AG09309 (cell line): Measurements from ENCODE around the gene TMBIM1.

Experiments
- DNase-seq: peaks from one replicate; pipeline ENCODE4 v3.0.0-alpha.2; 2010; ENCODE audit warnings: low read depth
- H3K4me3 ChIP-seq: 2 replicates; pipeline ENCODE4 v1.5.1; 2011; ENCODE audit warnings: mild to moderate bottlenecking, low read depth, low read length, moderate library complexity; ENCODE audit not compliant: control insufficient read depth
- TF ChIP-seq, protein P1 (sequence below): IDR thresholded peaks from 2 replicates; pipeline ENCODE4 v1.5.1; 2011; ENCODE audit warnings: mild to moderate bottlenecking, low read depth, low read length, inconsistent platforms; ENCODE audit not compliant: insufficient read depth, control insufficient read depth; ENCODE audit errors: missing control alignments

Gene TMBIM1

DNA sequence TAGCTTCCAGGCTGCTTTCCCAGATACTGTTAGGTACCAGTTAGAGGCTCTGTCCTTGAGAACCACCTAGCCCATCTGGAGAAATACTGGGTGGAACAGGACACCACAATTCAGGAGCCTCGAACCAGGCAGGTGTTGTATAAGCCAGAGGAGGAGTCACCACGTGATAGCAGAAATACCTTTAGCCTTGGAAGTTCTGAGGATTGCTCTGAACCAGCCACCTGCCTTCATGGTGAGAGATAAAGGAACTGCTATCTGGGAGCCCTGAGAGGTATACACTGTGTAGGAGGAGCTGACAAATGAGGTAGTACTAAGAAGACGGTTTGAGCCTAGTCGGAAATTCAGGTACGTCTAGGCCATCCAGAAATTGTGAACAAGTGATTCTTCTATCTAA is 39.1 kb downstream of the TMBIM1 start:
- TF ChIP-seq, protein P1, sequence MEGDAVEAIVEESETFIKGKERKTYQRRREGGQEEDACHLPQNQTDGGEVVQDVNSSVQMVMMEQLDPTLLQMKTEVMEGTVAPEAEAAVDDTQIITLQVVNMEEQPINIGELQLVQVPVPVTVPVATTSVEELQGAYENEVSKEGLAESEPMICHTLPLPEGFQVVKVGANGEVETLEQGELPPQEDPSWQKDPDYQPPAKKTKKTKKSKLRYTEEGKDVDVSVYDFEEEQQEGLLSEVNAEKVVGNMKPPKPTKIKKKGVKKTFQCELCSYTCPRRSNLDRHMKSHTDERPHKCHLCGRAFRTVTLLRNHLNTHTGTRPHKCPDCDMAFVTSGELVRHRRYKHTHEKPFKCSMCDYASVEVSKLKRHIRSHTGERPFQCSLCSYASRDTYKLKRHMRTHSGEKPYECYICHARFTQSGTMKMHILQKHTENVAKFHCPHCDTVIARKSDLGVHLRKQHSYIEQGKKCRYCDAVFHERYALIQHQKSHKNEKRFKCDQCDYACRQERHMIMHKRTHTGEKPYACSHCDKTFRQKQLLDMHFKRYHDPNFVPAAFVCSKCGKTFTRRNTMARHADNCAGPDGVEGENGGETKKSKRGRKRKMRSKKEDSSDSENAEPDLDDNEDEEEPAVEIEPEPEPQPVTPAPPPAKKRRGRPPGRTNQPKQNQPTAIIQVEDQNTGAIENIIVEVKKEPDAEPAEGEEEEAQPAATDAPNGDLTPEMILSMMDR: no peak
- DNase-seq: no peak
- no peak overlapping the region for H3K4me3 ChIP-seq

DNA sequence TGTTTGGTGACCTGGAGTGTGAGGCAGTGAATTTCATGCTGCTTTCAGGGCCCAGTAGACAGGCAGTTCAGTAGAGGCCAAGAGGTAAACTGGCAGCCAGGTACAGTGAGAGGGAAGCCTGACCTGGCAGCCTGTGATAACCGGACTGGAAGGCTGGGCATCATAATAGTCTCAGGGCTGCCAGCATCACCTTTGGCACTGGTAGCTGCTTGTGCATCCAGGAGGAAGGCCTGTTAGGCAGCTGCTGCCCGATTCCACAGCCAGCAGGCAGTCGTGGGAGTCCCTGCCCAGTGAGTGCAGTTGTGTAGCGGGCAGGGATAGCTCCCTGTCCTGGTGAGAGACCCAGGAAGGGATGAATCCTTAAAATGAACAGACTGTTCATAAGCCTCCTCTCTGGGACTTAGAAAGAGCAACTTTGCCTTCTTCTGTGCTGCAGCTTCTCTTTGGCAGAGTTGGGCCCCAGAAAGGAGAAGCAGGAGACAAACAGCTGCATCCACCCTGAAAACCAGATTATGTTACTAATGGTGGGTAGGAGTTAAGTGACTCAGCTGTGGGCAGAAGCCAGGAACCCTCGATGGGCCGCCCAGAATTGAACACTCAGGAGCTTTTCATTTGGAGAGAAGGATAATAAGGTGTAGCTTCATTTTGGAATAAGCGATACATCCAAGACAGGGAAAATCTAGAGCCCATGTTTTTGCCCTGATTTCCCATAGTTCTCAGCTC is 39.6 kb downstream of the TMBIM1 start:
- TF ChIP-seq, protein P1: no peak
- no peak overlapping the region for H3K4me3 ChIP-seq
- DNase-seq: no peak

DNA sequence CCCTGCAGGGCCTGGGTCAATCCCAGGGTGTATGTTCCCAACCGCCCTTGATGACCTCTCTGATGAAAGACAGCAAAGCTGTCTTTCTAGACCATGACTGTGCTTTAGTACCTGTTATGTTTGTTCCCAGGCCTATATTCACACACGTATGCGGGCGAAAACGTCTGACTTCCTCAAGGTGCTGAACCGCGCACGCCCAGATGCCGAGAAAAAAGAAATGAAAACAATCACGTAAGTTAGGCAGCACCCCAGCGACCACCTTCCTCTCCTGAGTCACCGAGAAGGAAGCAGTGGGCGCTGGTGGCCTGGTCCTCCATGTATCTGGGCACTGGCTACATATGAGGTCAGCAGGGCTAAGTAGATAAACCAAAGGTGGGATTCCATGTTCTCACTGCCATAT is 42.6 kb downstream of the TMBIM1 start:
- TF ChIP-seq, protein P1: no peak
- no peak overlapping the region for H3K4me3 ChIP-seq
- no peak for DNase-seq

DNA sequence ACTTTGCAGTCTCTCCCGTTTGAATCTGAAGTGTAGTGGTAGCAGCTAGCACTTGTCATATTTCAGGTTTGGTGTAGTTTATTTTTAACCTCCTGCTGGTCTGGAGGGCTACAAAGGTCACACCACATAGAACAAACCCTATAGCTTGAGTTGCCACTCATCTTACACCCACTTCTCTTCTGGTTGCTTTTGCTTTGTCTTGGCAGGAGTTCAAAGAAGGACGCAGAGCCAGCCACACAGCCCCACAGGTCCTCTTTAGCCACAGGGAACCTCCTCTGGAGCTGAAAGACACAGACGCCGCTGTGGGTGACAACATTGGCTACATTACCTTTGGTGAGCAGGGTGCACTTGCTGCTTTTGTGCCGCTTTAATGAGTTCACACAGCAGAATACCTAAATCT is 47.1 kb downstream of the TMBIM1 start:
- TF ChIP-seq, protein P1: no peak
- DNase-seq: no peak

DNA sequence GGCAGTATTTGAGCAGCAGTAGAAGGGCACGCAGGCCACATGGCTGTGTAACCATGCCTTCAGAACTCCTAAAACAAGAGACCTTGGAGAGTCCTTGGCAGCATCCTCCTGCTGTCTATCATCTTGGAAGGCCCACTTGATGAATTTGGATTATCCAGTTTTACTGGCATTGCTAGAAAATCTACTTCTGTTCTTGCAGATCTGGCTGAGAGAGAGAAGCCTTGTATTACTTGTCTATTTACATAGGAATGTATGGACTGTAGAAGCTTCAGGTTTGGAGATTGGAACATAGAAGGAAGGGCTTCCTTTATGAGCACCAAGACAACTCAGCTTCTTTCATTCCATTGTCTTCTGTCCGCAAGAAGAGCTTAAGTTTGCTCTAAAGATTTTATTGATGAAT is 47.6 kb downstream of the TMBIM1 start:
- no peak overlapping the region for H3K4me3 ChIP-seq
- DNase-seq: no peak
- TF ChIP-seq, protein P1: no peak

More for the DNA sequence above, 47.1 kb downstream of the TMBIM1 start:
- H3K4me3 ChIP-seq: no peak overlapping the region

DNA sequence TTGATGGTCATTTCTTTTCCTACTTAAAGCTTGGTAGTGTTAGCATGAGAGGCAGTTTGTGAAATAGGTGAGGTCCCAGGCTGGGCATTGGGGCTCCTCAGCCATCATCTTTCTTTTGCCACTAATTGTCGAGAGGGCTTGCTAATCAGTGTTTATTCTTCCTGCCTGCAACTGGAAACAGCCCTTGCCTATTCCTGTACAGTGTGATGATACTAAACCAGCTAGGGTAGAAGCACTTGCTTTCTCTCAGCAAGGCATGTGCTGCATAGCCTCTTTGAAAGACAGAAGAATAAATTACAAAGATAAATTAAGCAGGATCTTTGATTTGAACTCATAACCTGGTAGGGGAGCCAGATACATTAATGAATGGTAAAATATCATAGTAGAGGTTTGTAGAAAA is 48.1 kb downstream of the TMBIM1 start:
- TF ChIP-seq, protein P1: no peak
- no peak for DNase-seq
- no peak overlapping the region for H3K4me3 ChIP-seq
